Pancreas (tissue), 10 donors: ENCODE measurements around the gene KIR2DL1. TPM values are rescaled to one million over a fixed set of nuclear protein-coding genes. Genes with fewer than 3 reads are reported as not detected.
"Not testable (repeated sequence)": the region's sequence is repeated elsewhere in the genome, so short reads cannot be mapped to it uniquely, and the experiment has no call there.

Experiments
- ATAC-seq, 4 donors: fragments of 200-7000 bp; cut with Tn5 transposase; one replicate each; pipeline versions ENCODE4 v1.8.0 to v1.9.1; 2020; ENCODE audit warnings: mild to moderate bottlenecking in 4 of 4, moderate library complexity in 4 of 4
- DNase-seq, 6 donors: peaks; one replicate each; pipeline ENCODE4 v3.0.0-alpha.2; 2020
- FAIRE-seq: peaks from 2 replicates; lab custom pipeline; 2012; peaks lifted over from hg19 to GRCh38; lab: Jason Lieb, UNC
- H3K27ac ChIP-seq, 4 donors: fragments of 200-600 bp; sonication (generic); 1 replicate in 3 of 4; 2 replicates in 1 of 4; pipeline versions ENCODE4 v1.5.0 to v1.8.0; 2020
- H3K27me3 ChIP-seq, 4 donors: fragments of 200-600 bp; one replicate each; pipeline ENCODE4 v1.8.0; 2021
- H3K36me3 ChIP-seq, 3 donors: fragments of 200-600 bp; sonication (generic) in 1 of 3; one replicate each; pipeline versions ENCODE4 v1.5.0 to v1.8.0; 2020 to 2021
- H3K4me1 ChIP-seq, 3 donors: fragments of 200-600 bp; one replicate each; pipeline ENCODE4 v1.8.0; 2021
- H3K4me3 ChIP-seq, 4 donors: fragments of 200-600 bp; sonication (generic) in 2 of 4; one replicate each; pipeline versions ENCODE4 v1.5.0 to v1.8.0; 2020 to 2021
- H3K9me3 ChIP-seq, 4 donors: fragments of 200-600 bp; one replicate each; pipeline ENCODE4 v1.8.0; 2021
- WGBS, 2 donors: extraction: QIAGEN DNeasy Blood & Tissue Kit; methylation state at CpG; one replicate each; pipeline ENCODE4 v1.1.7; 2013; 5-methylcytosine and 5-hydroxymethylcytosine counted together
- intact Hi-C, 3 donors: fragments of 100-400 bp; cut with DNase I; formaldehyde crosslinking; loops; one replicate each; pipeline versions ENCODE4 v1.11.1 to v1.14.2; 2022
- polyA plus RNA-seq, 2 donors: library from polyadenylated mRNA; stranded (reverse); fragments of 200-250 nt; gene quantifications; one replicate each; pipeline ENCODE4 v1.2.3, GENCODE V29; 2013
- total RNA-seq, 6 donors: library from RNA; stranded (reverse); fragmentation: NEBNext Ultra II Directional in 4 of 6; extraction: Animal tissue kit (Norgen Biotek cat#: 25700) in 4 of 6; gene quantifications; one replicate each; pipeline versions ENCODE4 v1.2.1 to v1.2.4, GENCODE V29; 2021 to 2023
- TF ChIP-seq, protein P1 (sequence below), 4 donors: fragments of 200-600 bp; sonication (generic) in 3 of 4; IDR thresholded peaks; one replicate each; pipeline versions ENCODE4 v1.5.0 to v1.8.0; 2021; ENCODE audit warnings: antibody characterized with exemption in 4 of 4
- donor health status: healthy with polysubstance abuse.
- donor health status: DM: no; HTN: no; CAD: no; lungs with moderate emphysema.
- donor health status: DM: no; HTN: no; CAD: no.
- donor health status: control.
- donor health status: control.
- donor health status: Bipolar disorder and iron deficiency.
- donor health status: DM: yes; HTN: yes; CAD: no.
- donor health status: DM: no; HTN: no; CAD: no.
- donor health status: DM: no; HTN: no; CAD: no.
- donor health status: DM: yes; HTN: yes; CAD: no.

Gene KIR2DL1
- total and polyA plus RNA-seq, 8 donors: not detected

DNA sequence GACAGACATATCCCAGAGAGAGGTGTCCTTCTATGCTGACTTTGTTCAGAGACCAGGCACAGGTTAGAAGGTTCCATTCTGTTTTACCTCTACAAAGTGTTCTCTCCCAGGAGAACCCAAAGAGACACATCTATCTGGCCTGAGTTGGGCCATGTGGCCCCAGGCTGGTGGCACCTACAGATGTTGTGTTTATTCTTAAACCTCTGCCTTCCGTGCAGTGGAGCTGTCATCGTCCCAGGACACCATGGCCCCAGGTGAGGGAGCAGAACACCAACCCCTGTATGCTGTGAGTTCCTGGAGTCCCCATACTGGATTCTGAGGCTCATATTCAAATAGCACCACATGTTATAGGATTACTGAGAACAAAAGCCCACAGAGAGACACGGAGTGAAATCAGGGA is 41.4 kb upstream of the KIR2DL1 start:
- Histone ChIP-seq H3K9me3 (no peaks in the 10 kb centered on the region), H3K4me3 (no peak overlapping the region), H3K36me3 (no peaks in the 10 kb centered on the region), H3K27ac (no peak overlapping the region), H3K4me1 (no peaks in the 10 kb centered on the region), H3K27me3 (no peaks in the 10 kb centered on the region)
- 25 to 38% methylated on average over 3 of the region's 3 CpGs for WGBS, 2 donors
- FAIRE-seq (no peak), ATAC-seq (no peak), DNase-seq (no peak)
- TF ChIP-seq, protein P1, sequence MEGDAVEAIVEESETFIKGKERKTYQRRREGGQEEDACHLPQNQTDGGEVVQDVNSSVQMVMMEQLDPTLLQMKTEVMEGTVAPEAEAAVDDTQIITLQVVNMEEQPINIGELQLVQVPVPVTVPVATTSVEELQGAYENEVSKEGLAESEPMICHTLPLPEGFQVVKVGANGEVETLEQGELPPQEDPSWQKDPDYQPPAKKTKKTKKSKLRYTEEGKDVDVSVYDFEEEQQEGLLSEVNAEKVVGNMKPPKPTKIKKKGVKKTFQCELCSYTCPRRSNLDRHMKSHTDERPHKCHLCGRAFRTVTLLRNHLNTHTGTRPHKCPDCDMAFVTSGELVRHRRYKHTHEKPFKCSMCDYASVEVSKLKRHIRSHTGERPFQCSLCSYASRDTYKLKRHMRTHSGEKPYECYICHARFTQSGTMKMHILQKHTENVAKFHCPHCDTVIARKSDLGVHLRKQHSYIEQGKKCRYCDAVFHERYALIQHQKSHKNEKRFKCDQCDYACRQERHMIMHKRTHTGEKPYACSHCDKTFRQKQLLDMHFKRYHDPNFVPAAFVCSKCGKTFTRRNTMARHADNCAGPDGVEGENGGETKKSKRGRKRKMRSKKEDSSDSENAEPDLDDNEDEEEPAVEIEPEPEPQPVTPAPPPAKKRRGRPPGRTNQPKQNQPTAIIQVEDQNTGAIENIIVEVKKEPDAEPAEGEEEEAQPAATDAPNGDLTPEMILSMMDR (IDR thresholded peaks at IDR 0.05): no peak
- intact Hi-C loops: no loop called here

DNA sequence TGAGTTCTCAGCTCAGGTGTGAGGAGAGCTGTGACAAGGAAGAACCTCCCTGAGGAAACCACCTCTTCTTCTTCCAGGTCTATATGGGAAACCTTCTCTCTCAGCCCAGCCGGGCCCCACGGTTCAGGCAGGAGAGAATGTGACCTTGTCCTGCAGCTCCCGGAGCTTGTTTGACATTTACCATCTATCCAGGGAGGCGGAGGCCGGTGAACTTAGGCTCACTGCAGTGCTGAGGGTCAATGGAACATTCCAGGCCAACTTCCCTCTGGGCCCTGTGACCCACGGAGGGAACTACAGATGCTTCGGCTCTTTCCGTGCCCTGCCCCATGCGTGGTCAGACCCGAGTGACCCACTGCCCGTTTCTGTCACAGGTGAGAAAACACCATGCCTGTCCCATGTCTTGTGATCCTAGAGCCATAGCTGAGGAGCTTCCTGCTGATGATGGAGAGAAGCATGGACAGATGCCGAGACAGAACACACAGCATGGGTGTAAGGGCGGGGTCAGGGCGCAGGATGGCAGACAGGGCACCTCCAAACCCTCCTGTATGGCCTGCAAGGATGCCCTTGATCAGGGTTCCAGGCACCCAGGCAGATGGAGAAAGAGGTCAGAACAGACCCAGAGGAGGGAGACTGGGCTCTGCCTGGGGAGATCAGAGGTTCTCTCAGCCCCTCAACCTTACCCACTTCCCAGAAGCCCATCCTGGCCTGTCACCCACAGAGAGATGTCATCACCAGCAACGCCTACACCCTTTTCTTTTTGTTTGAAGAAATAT is 40.0 kb upstream of the KIR2DL1 start:
- ATAC-seq (no peak), DNase-seq (no peak), FAIRE-seq (no peak)
- H3K4me1 ChIP-seq: no peaks in the 10 kb centered on the region
- no peaks in the 10 kb centered on the region for H3K9me3 ChIP-seq
- TF ChIP-seq, protein P1 (IDR thresholded peaks at IDR 0.05): no peak
- WGBS, 2 donors: 47 to 52% methylated on average over 15 of the region's 15 CpGs
- H3K4me3 ChIP-seq: no peak overlapping the region
- H3K36me3 ChIP-seq: no peaks in the 10 kb centered on the region
- intact Hi-C loops: no loop called here
- H3K27ac ChIP-seq: no peak overlapping the region
- H3K27me3 ChIP-seq: no peaks in the 10 kb centered on the region

DNA sequence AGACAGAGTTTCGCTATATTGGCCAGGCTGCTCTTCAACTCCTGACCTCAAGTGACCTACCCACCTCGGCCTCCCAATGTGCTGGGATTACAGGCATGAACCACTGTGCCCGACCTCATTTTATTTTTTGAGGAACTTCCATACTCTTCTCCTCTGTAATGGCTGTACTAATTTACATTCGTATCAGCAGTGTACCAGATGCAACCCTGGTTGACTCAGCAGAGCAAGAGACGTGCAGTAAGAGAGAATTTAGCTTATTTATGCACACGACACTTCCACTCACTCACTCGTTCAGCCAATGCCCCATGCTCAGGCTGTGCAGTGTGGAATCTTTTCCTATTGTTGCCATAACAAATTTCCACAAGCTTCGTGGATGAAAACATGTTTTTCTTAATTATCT is 38.4 kb upstream of the KIR2DL1 start:
- FAIRE-seq (no peak), ATAC-seq (no peak), DNase-seq (no peak)
- H3K4me1 ChIP-seq: no peaks in the 10 kb centered on the region
- H3K27me3 ChIP-seq: no peaks in the 10 kb centered on the region
- TF ChIP-seq, protein P1 (IDR thresholded peaks at IDR 0.05): no peak
- WGBS, 2 donors: 31 to 42% methylated on average over 8 of the region's 8 CpGs
- H3K4me3 ChIP-seq: no peak overlapping the region
- H3K36me3 ChIP-seq: no peaks in the 10 kb centered on the region
- no peaks in the 10 kb centered on the region for H3K9me3 ChIP-seq
- no peak overlapping the region for H3K27ac ChIP-seq
- intact Hi-C loops: no loop called here

DNA sequence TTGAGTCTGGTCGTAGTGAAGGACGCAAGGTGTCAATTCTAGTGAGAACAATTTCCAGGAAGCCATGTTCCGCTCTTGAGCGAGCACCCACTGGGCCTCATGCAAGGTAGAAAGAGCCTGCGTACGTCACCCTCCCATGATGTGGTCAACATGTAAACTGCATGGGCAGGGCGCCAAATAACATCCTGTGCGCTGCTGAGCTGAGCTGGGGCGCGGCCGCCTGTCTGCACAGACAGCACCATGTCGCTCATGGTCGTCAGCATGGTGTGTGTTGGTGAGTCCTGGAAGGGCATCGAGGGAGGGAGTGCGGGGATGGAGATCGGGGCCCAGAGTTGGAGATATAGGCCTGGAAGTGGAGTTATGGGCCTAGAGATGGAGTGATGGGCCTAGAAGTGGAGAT is 31.3 kb upstream of the KIR2DL1 start, which contains the start of gene KIR2DL3:
KIR2DL3 (plus strand) TSS at position 208 of the 400 bp plus-strand sequence; CDS start at position 241, 33 bp downstream.
- ATAC-seq, H3K36me3 ChIP-seq, intact Hi-C loops, DNase-seq, FAIRE-seq, H3K4me3 ChIP-seq, H3K4me1 ChIP-seq, H3K9me3 ChIP-seq, H3K27me3 ChIP-seq, H3K27ac ChIP-seq: not testable (repeated sequence)
- 81 to 91% methylated on average over 13 to 16 of the region's 16 CpGs for WGBS, 2 donors

DNA sequence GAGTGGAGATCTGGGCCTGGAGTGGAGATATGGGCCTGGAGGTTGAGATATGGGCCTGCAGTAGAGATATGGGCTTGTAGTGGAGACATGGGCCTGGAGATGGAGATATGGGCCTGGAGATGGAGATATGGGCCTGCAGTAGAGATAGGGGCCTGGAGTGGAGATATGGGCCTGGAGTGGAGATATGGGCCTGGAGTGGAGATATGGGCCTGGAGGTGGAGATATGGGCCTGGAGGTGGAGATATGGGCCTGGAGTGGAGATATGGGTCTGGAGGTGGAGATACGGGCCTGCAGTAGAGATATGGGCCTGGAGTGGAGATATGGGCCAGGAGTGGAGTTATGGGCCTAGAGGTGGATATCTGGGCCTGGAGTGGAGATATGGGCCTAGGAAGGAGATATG is 30.9 kb upstream of the KIR2DL1 start:
- H3K27me3 ChIP-seq: no peaks in the 10 kb centered on the region
- TF ChIP-seq, protein P1 (IDR thresholded peaks at IDR 0.05): no peak
- no peak overlapping the region for H3K27ac ChIP-seq
- DNase-seq (no peak), ATAC-seq (no peak), FAIRE-seq (no peak)
- H3K9me3 ChIP-seq: no peaks in the 10 kb centered on the region
- 72 to 74% methylated on average over 1 of the region's 1 CpG for WGBS, 2 donors
- no peak overlapping the region for H3K4me3 ChIP-seq
- H3K36me3 ChIP-seq: no peaks in the 10 kb centered on the region
- H3K4me1 ChIP-seq: no peaks in the 10 kb centered on the region
- intact Hi-C loops: no loop called here
